Fibroblast of skin of abdomen (primary cell): Measurements from ENCODE around the gene GPR68.
"Not testable (repeated sequence)": the region's sequence is repeated elsewhere in the genome, so short reads cannot be mapped to it uniquely, and the experiment has no call there.

Experiments used
- DNase-seq: peaks from one replicate; pipeline ENCODE4 v3.0.0-alpha.2; 2013

The GPR68 gene

DNA sequence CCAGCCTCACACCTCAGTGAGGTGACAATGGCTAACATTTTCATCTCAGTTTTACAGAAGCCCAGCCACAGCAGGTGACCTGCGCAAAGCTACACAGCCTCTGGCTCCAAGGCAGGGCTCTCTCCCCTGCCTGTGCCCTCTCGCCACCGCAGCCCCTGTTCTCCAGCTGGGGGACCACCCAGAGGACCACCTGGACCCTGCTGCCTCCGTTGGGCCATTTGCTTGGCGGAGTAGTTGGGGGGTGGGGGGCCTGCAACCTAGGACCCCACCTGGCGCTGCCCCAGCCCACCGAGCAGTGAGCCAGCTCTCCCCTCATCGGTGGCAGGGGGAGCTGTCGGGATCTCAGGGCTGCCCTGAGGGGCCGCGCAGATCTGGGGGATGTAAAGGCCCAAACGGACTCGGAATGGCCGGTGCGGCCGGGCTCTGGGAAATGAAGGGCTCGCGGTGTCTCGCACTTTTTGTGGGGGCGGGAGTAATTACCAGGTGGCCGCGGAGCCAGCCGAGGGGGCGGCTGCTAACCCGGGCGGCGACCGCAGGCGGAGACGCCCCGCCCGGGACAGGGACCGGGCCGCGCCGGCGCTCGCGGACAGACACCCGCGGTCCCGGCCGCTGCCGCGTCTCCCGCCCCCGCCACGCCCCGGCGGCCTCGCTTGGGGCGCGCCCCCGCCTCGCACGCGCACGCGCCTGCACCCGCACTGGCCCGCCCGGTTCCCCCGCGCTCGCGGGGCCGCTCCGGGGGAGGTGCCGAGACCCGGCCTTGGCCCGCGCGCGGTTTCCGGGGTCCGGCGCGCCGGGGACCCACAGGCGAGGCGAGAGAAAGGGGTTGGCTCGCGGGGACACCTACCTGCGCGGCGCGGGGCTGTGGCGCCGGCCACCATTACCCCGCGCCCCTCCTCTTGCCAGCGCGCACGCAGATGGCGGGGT, 8.6 kb upstream of the GPR68 start:
- no peak for DNase-seq

DNA sequence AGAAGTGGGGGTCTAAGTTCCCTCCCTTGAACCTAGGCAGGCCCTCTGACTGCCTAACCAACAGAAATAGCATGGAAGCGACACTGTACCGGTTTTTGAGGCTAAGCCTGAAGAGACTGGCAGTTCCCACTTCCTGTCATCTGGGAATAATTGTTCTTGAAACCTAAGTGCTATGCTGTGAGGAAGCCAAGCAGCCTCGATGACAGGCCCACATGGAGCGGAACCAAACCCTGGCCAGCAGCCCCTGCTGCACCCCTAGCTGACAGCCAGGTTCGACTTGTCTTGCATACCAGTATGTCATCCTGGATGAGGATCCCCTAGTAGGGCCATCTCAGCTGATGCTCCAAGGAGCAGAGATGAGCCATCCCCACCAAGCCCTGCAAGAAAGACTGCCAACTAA, 6.4 kb upstream of the GPR68 start:
- peak; percentile 44 for DNase-seq

DNA sequence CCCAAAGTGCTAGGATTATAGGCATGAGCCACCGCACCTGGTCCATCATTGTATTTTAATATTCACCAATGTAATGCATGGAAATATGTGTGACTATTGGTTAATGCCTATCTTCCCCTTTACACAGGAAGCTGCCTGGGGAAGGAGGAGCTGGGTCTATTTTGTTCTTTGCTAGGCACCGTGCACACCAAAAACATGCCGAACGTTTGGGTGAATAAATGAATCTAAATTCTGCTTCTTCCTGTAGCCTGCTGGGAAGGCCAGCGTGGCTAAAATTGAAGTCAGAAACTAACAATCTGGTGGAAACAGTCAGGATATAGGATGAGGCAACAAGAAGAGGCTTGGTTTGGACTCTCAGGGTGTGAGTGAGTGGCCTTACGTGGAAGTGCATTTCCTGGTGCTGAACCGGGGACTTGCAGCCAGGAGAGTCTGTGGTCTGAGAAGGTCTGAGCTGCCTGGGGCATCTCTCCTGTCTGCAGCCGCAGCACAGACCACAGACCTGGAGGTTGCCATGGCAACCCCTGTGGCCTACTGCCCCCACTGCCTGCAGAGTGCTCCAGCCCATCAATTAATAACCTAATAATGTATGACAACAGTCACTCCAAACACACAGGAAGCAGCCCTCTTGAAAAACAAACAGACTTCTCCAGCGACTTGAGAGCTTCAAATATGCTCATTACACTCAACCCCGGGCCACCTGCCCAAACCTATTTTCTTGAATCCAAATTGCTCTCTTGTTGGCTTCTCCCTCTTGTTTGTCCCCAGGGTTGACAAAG, 5.5 kb upstream of the GPR68 start:
- no peak for DNase-seq

DNA sequence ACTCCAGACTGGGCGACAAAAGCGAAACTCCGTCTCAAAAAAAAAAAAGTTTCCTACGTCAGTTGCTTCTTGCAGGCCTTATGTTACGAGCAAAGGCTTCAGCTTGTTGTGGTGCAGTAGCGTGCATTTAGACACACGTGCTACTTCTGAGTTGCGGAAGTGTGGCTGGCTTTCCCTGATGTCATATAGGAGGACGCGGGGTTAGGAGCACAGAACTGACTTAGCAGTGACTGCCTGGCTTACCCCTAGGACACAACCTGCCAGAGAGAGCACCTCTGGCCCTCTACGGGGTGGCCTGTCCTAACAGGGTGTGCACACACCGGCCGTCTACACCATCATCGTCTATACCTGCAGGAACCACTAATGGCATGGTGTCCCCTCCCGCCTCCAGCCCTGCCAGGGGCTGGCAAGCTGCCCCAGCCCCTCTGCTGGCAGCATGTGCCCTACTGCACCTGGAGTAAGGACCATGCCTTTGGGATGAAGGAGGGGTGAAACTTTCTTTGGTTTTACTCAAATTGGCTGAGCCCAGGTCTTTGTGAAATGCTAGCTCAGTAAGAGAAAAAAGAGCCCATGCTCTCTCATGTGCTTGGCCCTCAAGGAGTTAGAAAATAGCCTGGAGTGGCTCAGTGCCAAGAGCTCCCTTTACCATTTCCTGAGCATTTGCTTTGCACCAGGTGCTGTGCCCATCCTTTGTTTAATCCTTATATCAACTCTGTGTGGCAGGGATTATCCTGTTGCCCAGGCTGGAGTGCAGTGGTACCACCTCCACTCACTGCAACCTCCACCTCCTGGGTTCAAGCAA, 1.7 kb upstream of the GPR68 start:
- DNase-seq, result no peak

DNA sequence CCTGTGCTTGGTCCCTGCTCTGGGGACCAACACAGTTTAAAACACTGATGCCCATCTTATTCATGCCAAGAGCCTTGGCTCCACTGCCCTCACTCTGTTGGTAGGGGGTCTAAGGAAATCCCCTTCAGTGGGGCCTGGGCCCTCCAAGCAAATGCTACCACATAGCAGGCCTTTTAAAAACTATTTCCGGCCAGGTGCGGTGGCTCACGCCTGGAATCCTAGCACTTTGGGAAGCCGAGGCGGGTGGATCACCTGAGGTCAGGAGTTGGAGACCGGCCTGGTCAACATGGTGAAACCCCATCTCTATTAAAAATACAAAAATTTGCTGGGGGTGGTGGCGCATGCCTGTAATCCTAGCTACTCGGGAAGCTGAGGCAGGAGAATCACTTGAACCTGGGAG, 1.1 kb upstream of the GPR68 start:
- DNase-seq, result not testable (repeated sequence)

DNA sequence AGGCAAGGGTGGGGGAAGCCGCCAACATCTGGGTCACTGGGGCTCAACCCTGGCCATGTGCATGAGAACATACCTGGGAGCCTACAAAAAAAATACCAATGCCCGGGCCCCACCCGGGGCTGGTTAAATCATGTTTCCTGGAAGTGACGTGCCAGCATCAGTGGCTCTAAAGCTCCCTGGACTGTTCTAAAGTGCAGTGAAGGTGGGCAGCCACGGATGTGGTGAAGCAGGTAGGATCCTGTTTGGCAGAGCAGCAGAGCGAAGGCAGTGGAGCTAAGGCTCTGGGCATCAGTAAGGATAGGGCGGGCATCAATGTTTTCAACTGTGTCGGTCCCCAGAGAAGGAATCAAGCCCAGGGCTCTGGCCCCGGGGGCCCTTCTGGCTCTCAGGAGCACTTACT, 525 bp upstream of the GPR68 start:
- no peak for DNase-seq

DNA sequence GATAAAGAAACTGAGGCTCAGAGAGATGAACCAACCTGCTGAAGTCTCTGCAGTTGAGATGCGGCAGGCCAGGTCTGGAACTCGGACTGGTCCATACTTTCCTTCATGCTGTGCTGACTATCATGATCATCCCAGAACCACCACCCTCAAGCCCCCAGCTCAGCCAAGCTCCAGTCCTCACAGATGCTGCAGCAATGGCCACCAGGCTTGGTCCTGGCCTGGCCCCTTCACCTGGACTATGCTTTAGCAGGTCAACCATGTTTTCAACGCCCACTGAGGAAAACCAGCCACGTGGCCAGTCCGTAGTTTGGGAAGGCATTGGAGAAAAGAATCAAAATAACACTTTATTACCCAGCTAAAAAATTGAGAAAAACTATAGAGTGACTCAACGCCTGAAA, 1.4 kb downstream of the GPR68 start:
- DNase-seq, result no peak

DNA sequence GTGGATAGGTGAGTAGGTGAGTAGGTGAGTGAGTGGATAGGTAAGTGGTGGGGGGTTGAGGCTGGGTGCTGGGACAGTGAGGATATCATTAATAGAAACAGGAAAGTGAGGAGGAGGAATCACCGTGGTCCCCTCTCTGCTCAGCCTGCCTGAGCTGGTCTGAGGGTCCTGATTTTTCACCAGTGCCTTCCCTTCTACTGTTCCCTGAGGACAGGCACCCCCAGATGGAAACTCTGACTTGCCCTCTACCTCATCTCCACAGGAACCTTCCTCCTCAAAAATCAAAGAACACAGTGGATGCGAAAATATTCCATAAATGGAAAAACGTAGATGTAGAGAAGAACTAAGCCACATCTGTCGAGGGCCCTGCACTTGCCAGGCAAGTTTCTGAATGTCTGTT, 1.9 kb downstream of the GPR68 start:
- DNase-seq, result no peak

DNA sequence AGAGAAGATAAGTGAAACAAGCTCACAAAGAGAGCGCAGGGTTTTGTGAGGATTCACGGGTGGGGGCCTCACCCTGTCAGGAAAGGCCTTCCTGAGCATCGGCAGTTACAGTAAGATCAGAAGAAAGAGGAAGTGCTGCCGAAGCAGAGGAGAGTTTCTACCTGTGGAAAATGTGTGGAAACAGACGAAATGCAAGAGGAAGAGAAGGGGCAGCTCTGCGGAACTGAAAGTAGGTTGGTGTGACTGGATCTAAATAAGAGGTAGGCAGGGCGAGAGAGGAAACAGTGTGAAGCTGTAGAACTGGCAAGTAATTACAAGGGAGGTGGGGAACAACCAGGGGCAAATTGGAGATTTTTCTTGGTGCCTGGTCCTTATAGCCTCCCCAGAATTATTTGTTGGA, 2.6 kb downstream of the GPR68 start:
- no peak for DNase-seq

DNA sequence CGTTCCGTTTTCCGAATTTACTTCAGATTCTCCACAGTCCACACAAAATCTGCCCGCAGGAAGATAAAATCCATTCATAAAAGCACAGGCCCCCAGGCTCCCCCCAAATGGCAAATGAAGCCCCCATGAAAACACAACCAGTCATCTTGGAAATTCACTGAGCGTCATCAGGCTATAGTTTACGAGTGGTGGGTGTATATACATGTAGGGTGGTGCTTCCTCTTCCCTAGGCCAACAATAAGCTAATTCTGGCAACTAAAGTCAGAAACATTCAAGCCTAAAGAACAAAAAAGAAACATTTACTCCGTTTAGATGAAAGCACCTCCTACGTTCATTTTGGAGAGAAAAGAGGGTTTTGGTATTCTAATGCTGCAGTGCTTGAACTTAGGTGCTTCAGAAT, 5.8 kb downstream of the GPR68 start:
- DNase-seq, result no peak

DNA sequence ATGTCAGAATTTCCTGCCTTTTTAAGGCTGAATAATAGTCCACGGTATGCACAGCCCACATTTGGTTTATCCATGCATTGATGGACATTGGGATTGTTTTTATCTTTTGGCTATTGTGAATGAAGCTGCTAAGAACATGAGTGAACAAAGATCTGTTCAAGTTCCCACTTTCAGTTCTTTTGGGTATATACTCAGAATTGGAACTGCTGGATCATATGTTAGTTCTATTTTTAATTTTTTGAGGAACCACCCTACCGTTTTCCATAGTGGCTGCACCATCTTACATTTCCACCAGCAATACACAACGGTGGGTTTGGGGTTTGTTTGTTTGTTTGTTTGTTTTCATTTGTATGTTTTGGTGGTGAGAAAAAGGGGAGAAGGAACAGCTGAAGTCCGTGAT, 6.4 kb downstream of the GPR68 start:
- DNase-seq, result no peak

DNA sequence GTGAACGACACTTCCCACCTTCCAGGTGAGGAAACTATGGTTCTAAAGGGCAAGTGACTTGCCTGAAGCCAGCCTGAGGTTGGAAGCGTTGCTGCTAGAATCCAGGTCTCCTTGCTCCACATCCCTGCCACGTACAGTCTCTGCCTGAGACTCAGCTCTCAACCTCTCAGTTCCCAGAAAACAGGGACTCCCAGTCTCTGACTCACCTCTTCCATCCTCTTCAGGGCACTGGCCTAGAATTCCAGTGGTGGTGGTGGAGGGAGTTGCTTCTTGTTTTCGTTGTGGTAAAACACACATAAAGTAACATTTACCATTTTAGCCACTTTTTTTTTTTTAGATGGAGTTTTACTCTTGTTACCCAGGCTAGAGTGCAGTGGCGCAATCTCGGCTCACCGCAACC, 7.3 kb downstream of the GPR68 start:
- DNase-seq, result peak; percentile 80

DNA sequence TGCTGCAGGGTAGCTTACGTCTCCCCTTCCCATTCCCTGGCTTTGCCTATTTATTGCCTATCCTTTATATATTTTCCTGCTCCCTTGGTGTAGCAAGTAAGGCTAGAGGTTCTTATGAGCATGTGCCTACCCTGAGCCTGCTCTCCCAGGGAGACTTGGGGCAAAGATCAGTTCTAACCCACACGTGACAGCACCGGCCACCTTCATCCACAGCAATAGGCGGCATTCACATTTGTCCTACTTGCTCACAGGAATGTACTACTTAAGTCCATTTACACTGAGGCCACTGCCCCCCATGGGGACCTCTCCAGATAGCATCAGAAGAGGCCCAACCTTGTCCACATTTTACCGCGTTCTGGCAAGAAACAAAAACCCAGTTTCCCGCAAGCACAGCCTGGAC, 8.7 kb downstream of the GPR68 start:
- no peak for DNase-seq

DNA sequence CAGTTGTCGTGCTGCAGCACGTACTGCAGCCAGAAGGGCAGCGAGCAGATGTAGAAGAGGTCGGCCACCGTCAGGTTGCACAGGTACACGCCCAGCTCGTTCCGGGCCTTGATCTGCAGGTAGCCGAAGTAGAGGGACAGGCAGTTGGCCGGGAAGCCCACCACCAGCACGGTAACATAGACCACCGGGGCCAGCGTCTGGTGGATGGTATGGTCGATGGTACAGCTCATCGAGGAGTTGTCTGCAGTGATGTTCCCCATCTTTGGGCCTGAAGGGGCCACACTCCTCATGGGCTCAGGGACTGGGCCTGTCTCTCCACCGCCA, 9.8 kb downstream of the GPR68 start:
- no peak for DNase-seq

DNA sequence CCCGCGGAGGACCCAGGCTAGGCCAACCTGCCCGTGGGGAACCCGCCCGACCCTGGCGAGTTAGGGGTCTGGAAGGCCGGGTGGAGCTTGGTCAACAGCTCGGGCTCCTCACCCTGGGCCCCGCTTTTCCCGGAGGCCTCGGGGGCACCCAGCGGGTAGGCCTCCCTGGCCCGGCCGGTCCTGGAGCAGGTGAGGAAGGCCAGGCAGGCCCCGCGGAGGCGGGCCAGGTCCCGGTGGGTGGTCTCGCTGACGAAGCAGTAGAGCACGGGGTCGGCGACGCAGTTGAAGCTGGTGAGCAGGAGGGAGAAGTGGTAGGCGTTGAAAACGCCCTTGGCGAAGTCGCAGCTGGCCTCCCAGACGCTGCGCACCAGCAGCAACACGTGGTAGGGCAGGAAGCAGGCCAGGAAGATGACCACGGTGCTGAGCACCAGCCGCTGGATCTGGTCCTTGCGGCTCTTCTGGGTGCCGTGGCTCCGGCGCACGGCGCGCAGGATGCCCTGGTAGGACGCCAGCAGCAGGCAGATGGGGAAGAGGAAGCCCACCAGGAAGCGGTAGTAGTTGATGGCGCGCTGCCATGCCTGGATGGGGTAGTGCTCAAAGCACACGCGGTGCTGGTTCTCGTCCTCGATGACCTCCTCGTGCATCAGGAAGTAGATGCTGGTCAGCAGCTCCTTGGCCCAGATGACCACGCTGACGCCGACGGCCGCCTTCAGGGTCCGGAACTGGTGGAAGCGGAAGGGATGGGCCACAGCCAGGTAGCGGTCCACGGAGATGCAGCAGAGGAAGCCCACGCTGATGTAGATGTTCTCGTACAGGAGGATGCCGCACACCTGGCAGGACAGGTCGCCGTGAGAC, 10.3 kb downstream of the GPR68 start:
- no peak for DNase-seq

DNA sequence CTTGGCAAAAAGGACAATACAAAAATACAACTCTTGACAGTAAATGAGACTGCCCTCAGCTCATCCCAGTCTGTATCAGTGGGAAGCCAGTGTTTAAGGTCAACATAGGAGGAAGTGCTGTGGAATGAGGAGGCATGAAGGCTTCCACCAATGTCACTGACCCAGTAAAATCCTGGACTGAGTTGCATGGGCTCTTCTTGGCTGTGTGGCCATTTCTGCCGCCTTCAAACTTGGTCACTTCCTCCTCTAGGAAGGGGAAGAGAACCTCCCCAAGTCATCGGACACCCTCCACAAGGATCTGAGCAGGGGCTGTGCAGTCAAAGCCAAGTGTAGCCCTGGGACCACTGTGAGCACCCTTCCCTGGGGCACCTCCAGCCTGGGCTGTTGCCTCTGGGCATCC, 11.9 kb downstream of the GPR68 start:
- DNase-seq, result no peak

DNA sequence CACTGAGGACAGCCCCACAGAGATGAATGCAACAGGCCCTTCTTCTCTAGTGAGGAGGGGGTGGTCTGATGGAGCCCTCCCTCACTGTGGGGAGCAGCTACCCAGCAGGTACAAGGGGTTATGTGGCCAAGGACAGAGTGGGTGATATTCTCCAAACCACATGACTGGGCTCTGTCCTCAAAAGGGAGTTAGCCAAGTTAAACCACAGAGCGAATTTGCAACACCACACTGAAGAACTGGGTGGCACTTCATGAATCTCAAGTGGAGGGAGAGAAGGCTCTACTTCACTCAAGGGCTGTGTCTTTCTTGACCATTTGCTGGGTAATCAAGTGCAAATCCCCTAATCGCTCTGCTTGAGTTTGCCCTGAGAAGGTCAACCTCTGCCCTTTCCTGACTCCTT, 12.5 kb downstream of the GPR68 start:
- DNase-seq, result no peak

DNA sequence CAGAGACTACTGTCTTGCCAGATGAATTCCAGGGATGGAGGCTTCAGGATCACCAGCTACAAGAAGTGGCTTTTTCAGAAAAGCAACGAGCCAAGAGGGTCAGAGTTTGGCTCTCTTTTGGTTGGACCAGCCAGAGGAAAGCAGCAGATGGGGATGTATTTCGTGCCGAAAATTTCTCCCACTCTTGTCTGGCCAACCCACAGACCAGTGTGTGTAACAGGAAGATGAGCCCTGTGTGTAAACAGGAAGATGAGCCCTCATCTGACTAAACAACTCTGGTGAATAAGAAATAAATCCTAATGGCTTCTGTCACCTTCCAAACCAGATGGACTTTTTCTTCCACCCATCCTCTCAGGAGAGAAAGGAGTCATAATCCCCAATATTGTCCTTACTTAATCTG, 13.1 kb downstream of the GPR68 start:
- no peak for DNase-seq

DNA sequence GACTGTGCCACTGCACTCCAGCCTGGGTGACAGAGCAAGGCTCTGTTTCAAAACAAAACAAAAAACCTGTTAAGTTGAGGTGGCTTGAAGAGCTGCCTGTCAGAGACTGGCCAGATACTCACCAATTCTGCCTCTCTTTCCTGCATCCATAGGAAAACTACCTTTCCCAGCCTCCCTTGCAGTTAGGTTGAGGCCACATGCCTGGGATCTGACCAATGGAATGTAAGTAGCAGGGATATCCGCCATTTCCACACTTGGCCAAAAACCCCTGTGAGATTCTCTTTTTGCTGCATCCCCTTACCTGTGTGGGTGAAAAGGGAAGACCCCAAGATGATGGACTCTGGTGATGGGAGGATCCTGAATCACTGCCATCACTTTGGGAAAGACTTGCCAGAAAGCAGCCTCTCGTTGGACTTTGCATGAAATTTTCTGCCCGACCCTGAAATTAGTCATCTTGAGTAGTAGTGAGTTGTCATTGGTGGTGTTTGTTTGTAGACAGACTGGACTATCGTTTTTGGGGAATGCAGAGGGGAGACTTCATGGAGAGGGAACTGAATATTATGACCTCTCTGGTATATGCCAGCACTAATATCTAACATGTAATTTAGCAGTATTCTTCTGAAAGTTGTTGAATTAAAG, 14.0 kb downstream of the GPR68 start:
- DNase-seq, result no peak

DNA sequence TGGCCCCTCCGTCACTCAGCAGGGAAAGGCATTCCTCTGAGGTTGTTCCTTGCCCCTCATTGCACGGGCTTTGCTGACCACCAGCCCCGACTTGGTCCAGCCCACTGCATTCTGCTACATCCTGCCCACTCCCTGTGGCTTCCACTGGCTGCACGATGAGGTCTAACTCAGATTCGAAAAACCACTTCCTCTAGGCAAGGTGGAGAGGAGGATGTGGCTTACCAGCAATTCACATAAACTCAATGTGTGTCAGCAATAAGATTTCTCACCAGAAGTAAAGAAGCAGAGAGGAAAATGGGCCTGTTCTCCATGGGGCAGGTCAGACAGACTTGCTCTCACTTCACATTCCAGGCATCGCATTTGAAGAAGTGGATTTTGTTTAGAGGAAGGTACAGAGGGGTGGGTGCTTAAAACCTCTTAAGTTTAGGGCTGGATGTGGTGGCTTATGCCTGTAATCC, 14.7 kb downstream of the GPR68 start:
- peak; percentile 64 for DNase-seq

DNA sequence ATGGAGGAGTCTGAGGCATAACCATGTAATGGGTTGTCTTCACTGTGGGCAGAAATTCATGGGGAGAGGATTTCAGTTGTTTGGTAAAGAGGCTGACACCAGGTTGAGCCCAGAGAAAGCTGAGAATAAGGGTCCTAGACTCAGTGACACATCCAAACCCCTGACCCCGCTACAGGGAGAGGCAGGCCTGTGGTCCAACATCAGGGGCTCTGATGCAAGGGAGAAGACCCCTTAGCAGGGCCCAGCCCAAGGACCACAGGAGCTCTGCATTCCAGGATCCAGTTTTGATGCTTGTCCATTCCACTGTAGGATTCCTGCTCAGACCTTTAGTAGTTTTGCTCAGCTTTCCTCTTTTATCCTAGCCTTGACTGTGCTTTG, 15.5 kb downstream of the GPR68 start:
- DNase-seq, result no peak
